Measurements from ENCODE around the gene GPR37. TPM values are rescaled to one million over a fixed set of nuclear protein-coding genes. Genes with fewer than 3 reads are reported as not detected.

Gene GPR37
- total RNA-seq, 1 experiment from 2014 or later = 1.8 TPM

GRCh38 chr7:124785994-124786393 lies 20.4 kb upstream of the GPR37 start:
- Histone ChIP-seq H3K27ac (no peak overlapping the region), H3K9me2 (ENCODE audit: insufficient read depth) (no peaks in the 10 kb centered on the region), H3K9me3 (ENCODE audit: insufficient read depth, low read depth) (no peaks in the 10 kb centered on the region), H3K4me2 (no peak overlapping the region), H3K4me3 (no peak overlapping the region), H3K79me2 (ENCODE audit: low read depth) (no peaks in the 10 kb centered on the region), H3K27me3 (ENCODE audit: insufficient read depth, low read depth) (no peaks in the 10 kb centered on the region), H3F3A (ENCODE audit: insufficient read depth, low read depth) (no peaks in the 10 kb centered on the region), H3K4me1 (replicated peaks; ENCODE audit: insufficient read depth) (no peaks in the 10 kb centered on the region; the same call in 1 of the 2 replicates), H2AFZ (no peak overlapping the region), H4K20me1 (ENCODE audit: insufficient read depth) (no peaks in the 10 kb centered on the region), H3K36me3 (ENCODE audit: low read depth) (no peaks in the 10 kb centered on the region)
- ChIA-PET POLR2A (ENCODE audit: unreplicated experiment) (no interaction called here), CTCF (no interaction called here)
- no TSS peak for BruUV-seq (replicated peaks)
- DNase-seq = no peak
- TF ChIP-seq CTCF (conservative IDR thresholded peaks at IDR 0.05) (no peak), EZH2 (IDR thresholded peaks at IDR 0.05; ENCODE audit: low read depth) (no peak)
- intact Hi-C loops (cut with micrococcal nuclease; ENCODE audit: unreplicated experiment) = loop anchor here (1.0 to 10.0 kb wide), 4 partner anchors 615 to 1151 kb away; no protein-coding TSS in a partner anchor

GRCh38 chr7:124784879-124785818 lies 19.6 kb upstream of the GPR37 start:
- no TSS peak for BruUV-seq (replicated peaks)
- TF ChIP-seq EZH2 (IDR thresholded peaks at IDR 0.05; ENCODE audit: low read depth) (no peak), CTCF (conservative IDR thresholded peaks at IDR 0.05) (peak; percentile 88)
- H3K27ac ChIP-seq = no peak overlapping the region
- H3F3A ChIP-seq (ENCODE audit: insufficient read depth, low read depth) = no peaks in the 10 kb centered on the region
- H4K20me1 ChIP-seq (ENCODE audit: insufficient read depth) = no peaks in the 10 kb centered on the region
- H3K4me2 ChIP-seq = no peak overlapping the region
- POLR2A ChIA-PET (ENCODE audit: unreplicated experiment) = interaction anchor here (0.6 kb wide), 1 partner anchor 631 kb away, joined by 3 read pairs; no protein-coding TSS in a partner anchor
- no peaks in the 10 kb centered on the region for H3K9me3 ChIP-seq (ENCODE audit: insufficient read depth, low read depth)
- H3K27me3 ChIP-seq (ENCODE audit: insufficient read depth, low read depth) = no peaks in the 10 kb centered on the region
- CTCF ChIA-PET = interaction anchor here (0.6 to 1.3 kb wide), 4 partner anchors 17 to 1203 kb away, joined by 3 to 12 read pairs (median 4); no protein-coding TSS in a partner anchor
- H3K9me2 ChIP-seq (ENCODE audit: insufficient read depth) = no peaks in the 10 kb centered on the region
- no peaks in the 10 kb centered on the region for H3K36me3 ChIP-seq (ENCODE audit: low read depth)
- intact Hi-C loops (cut with micrococcal nuclease; ENCODE audit: unreplicated experiment) = loop anchor here (1.0 to 10.0 kb wide), 4 partner anchors 614 to 1150 kb away; no protein-coding TSS in a partner anchor
- no peak overlapping the region for H3K4me3 ChIP-seq
- H3K79me2 ChIP-seq (ENCODE audit: low read depth) = no peaks in the 10 kb centered on the region
- H3K4me1 ChIP-seq (replicated peaks; ENCODE audit: insufficient read depth) = no peaks in the 10 kb centered on the region
- no peak overlapping the region for H2AFZ ChIP-seq
- DNase-seq = peak in 1 of 2 experiments; percentile 45

- no peak overlapping the region for H3K4me3 ChIP-seq
- intact Hi-C loops (cut with micrococcal nuclease; ENCODE audit: unreplicated experiment) = loop anchor here (10.0 kb wide), 1 partner anchor 1148 kb away; no protein-coding TSS in a partner anchor
- H3F3A ChIP-seq (ENCODE audit: insufficient read depth, low read depth) = no peaks in the 10 kb centered on the region
- H2AFZ ChIP-seq = no peak overlapping the region
- DNase-seq = no peak
- H3K9me2 ChIP-seq (ENCODE audit: insufficient read depth) = no peaks in the 10 kb centered on the region
- no peak overlapping the region for H3K27ac ChIP-seq
- no peaks in the 10 kb centered on the region for H3K4me1 ChIP-seq (replicated peaks; ENCODE audit: insufficient read depth)
- ChIA-PET CTCF (no interaction called here), POLR2A (ENCODE audit: unreplicated experiment) (no interaction called here)
- no peaks in the 10 kb centered on the region for H3K9me3 ChIP-seq (ENCODE audit: insufficient read depth, low read depth)
- BruUV-seq (replicated peaks) = no TSS peak
- TF ChIP-seq CTCF (conservative IDR thresholded peaks at IDR 0.05) (no peak), EZH2 (IDR thresholded peaks at IDR 0.05; ENCODE audit: low read depth) (no peak)
- H4K20me1 ChIP-seq (ENCODE audit: insufficient read depth) = no peaks in the 10 kb centered on the region
- no peaks in the 10 kb centered on the region for H3K79me2 ChIP-seq (ENCODE audit: low read depth)
- H3K36me3 ChIP-seq (ENCODE audit: low read depth) = no peaks in the 10 kb centered on the region
- no peak overlapping the region for H3K4me2 ChIP-seq
- H3K27me3 ChIP-seq (ENCODE audit: insufficient read depth, low read depth) = no peaks in the 10 kb centered on the region
These were observed 17.7 kb upstream of the GPR37 start for GRCh38 chr7:124783271-124783670.

Data from PC-9 (cell line).